ENCODE data around the gene BIRC6.
"Not testable (repeated sequence)": the region's sequence is repeated elsewhere in the genome, so short reads cannot be mapped to it uniquely, and the experiment has no call there.

Gene BIRC6

DNA sequence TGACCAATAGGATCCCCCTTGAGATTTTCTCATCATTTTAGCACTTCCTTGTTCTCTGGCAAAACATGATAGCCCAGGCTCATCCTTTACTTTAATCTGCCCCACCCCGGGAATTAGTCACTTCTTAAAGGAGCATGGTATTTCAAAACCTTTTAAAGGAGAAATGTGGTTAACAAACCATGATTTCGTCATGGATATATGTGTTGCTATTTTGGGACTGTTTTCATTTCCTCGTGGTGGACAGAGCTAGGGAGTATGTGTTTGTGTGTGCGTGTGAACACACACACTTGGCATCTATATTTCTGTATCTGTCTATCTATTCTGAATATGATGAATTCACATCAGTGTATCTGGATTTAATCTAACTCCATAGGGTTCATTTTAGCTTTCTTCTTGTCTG lies 128.1 kb downstream of the BIRC6 start:
- DNase-seq, result peak; percentile 75
- in situ Hi-C loops (cut with MboI; ENCODE audit: low pct_unique_long_range_greater_than_20kb, low sequenced_read_pairs), result no loop called here

DNA sequence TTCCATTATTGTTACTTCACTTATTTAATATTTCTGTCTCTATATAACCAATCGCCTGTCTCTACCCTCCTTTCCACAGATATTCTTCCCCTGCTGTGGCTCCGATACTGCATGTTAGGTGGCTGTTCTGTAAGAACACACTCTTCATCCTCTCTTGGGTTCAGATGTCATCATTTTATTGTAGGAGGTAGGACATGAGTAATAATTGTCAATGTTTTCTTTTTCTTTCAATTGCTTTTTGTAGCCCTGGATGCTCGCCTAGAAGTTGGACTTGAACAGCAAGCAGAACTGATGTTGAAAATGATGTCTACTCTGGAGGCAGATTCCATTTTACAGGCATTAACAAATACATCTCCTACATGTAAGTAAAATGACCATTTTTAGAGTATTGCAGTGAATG lies 128.6 kb downstream of the BIRC6 start:
- in situ Hi-C loops (cut with MboI; ENCODE audit: low pct_unique_long_range_greater_than_20kb, low sequenced_read_pairs), result no loop called here
- no peak for DNase-seq

GRCh38 chr2:32489061-32489460 lies 132.2 kb downstream of the BIRC6 start:
- in situ Hi-C loops (cut with MboI; ENCODE audit: low pct_unique_long_range_greater_than_20kb, low sequenced_read_pairs), result no loop called here

DNA sequence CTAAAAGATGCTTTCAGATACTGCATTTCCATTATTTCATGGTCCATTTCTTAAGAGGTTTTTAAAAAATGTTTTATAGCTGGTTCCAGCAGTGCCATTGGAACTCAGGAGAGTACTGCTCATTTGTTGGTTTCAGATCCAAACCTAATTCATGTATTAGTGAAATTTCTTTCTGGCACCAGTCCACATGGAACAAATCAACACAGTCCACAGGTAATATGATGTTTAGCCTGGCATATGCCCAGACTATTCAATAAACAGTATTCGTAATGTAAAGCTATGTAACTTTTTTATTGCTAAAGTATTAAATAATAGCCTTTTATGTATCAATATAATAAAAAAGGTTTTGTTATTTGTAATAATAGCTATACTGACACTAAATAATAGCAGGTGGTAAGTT lies 134.5 kb downstream of the BIRC6 start:
- in situ Hi-C loops (cut with MboI; ENCODE audit: low pct_unique_long_range_greater_than_20kb, low sequenced_read_pairs), result no loop called here
- DNase-seq, result no peak

More at GRCh38 chr2:32489061-32489460, 132.2 kb downstream of the BIRC6 start:
- no peak for DNase-seq

DNA sequence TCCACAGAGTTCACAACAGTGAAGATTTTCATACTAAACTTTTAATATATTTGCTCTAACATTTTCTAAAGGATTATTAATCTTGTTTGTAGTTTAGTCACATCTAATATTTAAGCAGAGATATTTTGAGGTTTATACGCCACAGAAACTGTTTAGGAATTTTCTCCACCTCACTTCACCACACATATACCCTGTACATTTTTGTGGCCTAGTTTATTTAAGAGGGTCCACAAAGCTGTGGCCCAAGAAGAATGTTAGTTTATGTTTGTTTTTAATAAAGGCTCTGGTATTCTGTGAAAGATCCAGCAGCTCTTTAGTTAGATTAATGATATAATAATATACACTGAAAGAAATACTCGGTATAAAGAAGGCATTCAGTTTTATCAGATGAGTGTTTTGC lies 138.3 kb downstream of the BIRC6 start:
- no peak for DNase-seq
- in situ Hi-C loops (cut with MboI; ENCODE audit: low pct_unique_long_range_greater_than_20kb, low sequenced_read_pairs), result no loop called here

DNA sequence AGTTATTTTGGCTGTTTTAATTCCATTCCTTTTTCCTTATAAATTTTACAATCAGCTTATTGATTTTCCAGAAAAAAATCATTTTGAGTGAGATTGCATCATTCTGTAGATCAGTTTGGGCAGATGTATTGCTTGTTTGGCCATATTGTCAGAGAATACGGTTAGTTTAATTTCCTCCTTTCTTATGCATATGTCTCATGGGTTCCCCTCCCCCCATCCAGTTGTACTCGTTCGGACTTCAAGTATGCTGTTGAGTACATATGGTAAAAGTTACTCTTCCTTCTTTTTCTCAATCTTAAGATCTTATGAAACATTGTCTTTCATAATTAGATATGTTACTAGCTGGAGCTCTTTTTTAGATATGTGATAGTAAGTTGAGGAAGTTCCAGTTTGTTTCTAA lies 139.8 kb downstream of the BIRC6 start:
- DNase-seq, result no peak
- in situ Hi-C loops (cut with MboI; ENCODE audit: low pct_unique_long_range_greater_than_20kb, low sequenced_read_pairs), result no loop called here

DNA sequence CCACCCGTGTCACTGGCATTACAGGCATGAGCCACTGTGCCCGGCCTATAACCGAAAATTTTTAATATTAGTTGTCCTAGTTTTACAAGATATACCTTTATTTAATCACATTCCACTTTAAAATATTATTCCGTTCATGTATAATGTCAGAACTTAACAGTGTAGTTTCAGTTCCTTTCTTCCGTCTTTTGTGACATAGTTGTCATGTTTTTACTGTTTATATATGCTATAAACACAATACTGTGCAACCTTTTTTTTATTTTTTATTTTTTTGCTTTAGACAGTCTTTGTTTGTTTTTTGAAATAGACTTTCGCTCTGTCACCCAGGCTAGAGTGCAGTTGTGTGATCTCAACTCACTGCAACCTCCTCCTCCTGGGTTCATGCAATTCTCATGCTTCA lies 141.5 kb downstream of the BIRC6 start:
- in situ Hi-C loops (cut with MboI; ENCODE audit: low pct_unique_long_range_greater_than_20kb, low sequenced_read_pairs), result no loop called here
- no peak for DNase-seq

GRCh38 chr2:32502941-32503340 lies 146.1 kb downstream of the BIRC6 start:
- in situ Hi-C loops (cut with MboI; ENCODE audit: low pct_unique_long_range_greater_than_20kb, low sequenced_read_pairs), result no loop called here

GRCh38 chr2:32504877-32505478 lies 148.2 kb downstream of the BIRC6 start:
- in situ Hi-C loops (cut with MboI; ENCODE audit: low pct_unique_long_range_greater_than_20kb, low sequenced_read_pairs), result no loop called here
- no peak for DNase-seq

More at GRCh38 chr2:32502941-32503340, 146.1 kb downstream of the BIRC6 start:
- no peak for DNase-seq

- no peak for DNase-seq
- in situ Hi-C loops (cut with MboI; ENCODE audit: low pct_unique_long_range_greater_than_20kb, low sequenced_read_pairs), result no loop called here
Measured at GRCh38 chr2:32506446-32506845, 149.6 kb downstream of the BIRC6 start.

- in situ Hi-C loops (cut with MboI; ENCODE audit: low pct_unique_long_range_greater_than_20kb, low sequenced_read_pairs), result no loop called here
- DNase-seq, result no peak
Measured at GRCh38 chr2:32514946-32515345, 158.1 kb downstream of the BIRC6 start.

DNA sequence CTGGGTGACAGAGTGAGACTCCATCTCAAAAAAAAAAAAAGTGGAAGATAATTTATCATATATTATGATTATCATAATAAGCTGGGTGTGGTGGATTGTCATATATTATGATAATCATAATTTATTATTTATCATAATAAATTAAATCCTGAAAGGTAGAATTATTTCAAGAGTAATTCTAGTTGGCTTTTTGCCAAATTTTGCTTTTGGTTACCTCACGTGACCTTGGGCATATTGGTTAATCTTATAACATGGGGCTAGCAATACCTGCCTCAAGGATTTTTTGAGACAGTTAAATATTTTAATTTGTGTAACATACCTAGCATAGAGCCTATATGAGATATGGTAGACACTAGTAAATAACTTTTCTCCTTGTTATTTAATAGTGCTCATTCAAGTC lies 159.7 kb downstream of the BIRC6 start:
- in situ Hi-C loops (cut with MboI; ENCODE audit: low pct_unique_long_range_greater_than_20kb, low sequenced_read_pairs), result no loop called here
- no peak for DNase-seq

DNA sequence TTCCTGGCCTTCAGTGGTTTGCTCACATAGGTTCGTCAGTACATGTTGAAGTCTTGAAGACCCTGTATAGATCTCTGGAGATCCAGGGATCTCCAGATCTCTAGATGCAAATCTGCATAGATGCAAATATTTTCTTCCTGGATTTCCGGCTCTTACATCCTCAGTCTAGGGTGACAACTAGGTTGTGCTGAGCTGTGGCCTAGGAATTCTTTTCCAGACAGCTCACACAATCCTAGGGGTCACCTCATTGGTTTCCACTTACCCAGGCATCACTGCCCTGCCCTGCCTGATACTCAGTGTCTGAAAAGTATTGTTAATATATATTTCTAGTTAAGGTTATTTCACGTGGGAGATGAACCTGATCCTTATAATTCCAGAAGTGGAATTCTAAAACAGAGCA lies 165.9 kb downstream of the BIRC6 start:
- no peak for DNase-seq
- in situ Hi-C loops (cut with MboI; ENCODE audit: low pct_unique_long_range_greater_than_20kb, low sequenced_read_pairs), result no loop called here

- DNase-seq, result peak; percentile 17
- in situ Hi-C loops (cut with MboI; ENCODE audit: low pct_unique_long_range_greater_than_20kb, low sequenced_read_pairs), result no loop called here
Measured at GRCh38 chr2:32523686-32524085, 166.9 kb downstream of the BIRC6 start.

DNA sequence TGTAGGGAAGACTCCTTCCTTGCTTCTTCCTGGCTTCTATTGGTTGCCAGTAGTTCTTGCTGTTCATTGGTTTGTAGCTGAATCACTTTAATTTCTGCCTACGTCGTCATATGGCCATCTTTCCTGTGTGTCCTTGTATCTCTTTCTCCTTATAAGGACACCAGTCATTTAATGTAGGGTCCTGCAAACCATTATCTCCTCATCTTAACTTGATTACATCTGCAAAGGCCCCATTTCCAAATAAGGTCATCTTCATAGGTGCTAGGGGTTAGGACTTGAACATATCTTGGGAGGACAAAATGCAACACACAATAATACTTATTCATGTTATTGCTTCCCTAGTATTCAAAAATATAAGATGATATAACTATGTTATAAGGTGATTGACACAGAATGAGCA lies 175.5 kb downstream of the BIRC6 start:
- in situ Hi-C loops (cut with MboI; ENCODE audit: low pct_unique_long_range_greater_than_20kb, low sequenced_read_pairs), result no loop called here

GRCh38 chr2:32532961-32533360 lies 176.1 kb downstream of the BIRC6 start:
- no peak for DNase-seq
- in situ Hi-C loops (cut with MboI; ENCODE audit: low pct_unique_long_range_greater_than_20kb, low sequenced_read_pairs), result no loop called here

More for the DNA sequence above, 175.5 kb downstream of the BIRC6 start:
- no peak for DNase-seq

GRCh38 chr2:32534831-32535230 lies 178.0 kb downstream of the BIRC6 start:
- in situ Hi-C loops (cut with MboI; ENCODE audit: low pct_unique_long_range_greater_than_20kb, low sequenced_read_pairs), result no loop called here
- DNase-seq, result no peak

DNA sequence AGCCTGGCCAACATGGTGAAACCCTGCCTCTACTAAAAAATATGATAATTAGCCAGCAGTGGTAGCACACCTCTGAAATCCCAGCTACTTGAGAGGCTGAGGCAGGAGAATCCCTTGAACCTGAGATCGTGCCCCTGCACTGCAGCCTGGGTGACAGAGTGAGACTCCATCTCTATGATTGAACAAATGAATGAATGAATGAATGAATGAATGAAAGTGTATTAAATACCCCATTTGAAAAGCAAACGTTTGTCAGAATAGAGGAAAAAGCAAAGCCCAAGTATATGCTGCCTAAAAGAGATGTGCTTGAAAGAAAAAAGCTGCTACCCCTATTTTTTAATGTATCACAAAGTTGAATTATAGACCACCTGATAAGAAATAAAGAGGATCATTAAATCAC lies 181.9 kb downstream of the BIRC6 start:
- in situ Hi-C loops (cut with MboI; ENCODE audit: low pct_unique_long_range_greater_than_20kb, low sequenced_read_pairs), result no loop called here
- no peak for DNase-seq

- in situ Hi-C loops (cut with MboI; ENCODE audit: low pct_unique_long_range_greater_than_20kb, low sequenced_read_pairs); DNase-seq: not testable (repeated sequence)
Measured at GRCh38 chr2:32552483-32552882, 195.7 kb downstream of the BIRC6 start.

- in situ Hi-C loops (cut with MboI; ENCODE audit: low pct_unique_long_range_greater_than_20kb, low sequenced_read_pairs), result no loop called here
- peak; percentile 49 for DNase-seq
Measured at GRCh38 chr2:32553829-32554432, 197.1 kb downstream of the BIRC6 start.

DNA sequence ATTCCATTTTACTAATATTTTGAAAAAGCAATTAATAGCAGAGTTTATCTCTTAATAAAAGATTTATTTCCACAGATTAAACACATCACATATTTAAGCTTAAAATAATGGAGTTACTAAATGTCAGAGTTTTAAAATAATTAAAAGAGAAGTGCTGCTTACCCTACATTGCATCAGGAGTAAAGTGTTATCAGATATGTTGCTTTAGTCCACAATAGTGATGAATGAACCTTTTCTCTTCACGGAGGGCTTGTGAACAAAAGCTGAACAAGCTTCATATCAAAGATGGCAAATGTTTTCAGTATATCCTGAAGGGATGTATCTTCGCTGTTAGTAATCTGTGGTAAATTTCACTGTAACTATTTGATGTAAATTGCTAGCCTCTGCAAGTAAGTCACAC lies 201.7 kb downstream of the BIRC6 start:
- no peak for DNase-seq
- in situ Hi-C loops (cut with MboI; ENCODE audit: low pct_unique_long_range_greater_than_20kb, low sequenced_read_pairs), result no loop called here

Data from KBM-7 (cell line).